Measurements from ENCODE around the gene OR52W1.

DNA sequence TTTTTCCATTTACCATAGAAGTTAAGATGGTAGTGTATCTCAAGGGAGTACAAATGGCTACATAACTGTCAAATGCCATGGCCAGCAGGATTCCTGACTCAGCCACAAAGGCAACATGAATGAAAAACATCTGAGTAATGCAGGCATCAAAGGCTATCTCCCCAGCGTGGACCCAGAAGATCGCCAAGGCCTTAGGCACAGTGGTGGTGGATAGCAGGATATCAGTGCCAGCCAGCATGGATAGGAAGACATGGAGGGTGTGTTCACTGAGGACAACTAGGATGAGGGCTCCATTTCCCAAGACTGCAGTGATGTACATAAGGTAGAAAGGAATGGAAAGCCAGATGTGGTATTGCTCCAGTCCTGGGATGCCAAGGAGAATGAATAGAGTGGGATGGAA lies 46.9 kb upstream of the OR52W1 start:
- TF ChIP-seq, protein P1, sequence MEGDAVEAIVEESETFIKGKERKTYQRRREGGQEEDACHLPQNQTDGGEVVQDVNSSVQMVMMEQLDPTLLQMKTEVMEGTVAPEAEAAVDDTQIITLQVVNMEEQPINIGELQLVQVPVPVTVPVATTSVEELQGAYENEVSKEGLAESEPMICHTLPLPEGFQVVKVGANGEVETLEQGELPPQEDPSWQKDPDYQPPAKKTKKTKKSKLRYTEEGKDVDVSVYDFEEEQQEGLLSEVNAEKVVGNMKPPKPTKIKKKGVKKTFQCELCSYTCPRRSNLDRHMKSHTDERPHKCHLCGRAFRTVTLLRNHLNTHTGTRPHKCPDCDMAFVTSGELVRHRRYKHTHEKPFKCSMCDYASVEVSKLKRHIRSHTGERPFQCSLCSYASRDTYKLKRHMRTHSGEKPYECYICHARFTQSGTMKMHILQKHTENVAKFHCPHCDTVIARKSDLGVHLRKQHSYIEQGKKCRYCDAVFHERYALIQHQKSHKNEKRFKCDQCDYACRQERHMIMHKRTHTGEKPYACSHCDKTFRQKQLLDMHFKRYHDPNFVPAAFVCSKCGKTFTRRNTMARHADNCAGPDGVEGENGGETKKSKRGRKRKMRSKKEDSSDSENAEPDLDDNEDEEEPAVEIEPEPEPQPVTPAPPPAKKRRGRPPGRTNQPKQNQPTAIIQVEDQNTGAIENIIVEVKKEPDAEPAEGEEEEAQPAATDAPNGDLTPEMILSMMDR (conservative IDR thresholded peaks at IDR 0.05), result no peak
- TF ChIP-seq ZFX (IDR thresholded peaks at IDR 0.05), result no peak
